Measurements from ENCODE around the gene FRYL.

Gene FRYL

DNA sequence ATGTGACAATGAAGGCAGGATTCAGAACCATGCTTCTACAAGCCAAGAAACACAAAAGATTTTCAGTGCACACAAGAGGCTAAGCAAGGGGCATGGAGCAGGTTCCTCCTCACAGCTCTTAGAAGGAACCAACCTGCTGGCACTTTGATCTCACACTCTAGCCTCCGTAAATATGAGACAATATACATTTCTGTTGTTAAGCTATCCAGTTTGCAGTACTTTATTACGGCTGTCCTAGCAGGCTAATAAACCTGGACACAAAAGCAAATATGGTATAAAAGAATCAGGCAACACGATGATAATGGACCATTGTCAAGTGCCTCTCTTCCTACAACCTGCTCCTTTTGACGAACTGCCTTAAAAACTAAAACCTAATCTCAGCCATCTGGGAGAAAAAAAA, 175.6 kb downstream of the FRYL start:
- Histone ChIP-seq H3K9me3 (ENCODE audit: control insufficient read depth, insufficient read depth, low read length) (no peaks in the 10 kb centered on the region), H3K27me3 (ENCODE audit: control insufficient read depth, insufficient read depth, low read length) (no peaks in the 10 kb centered on the region), H3K4me1 (ENCODE audit: control insufficient read depth, insufficient read depth, low read length) (no peaks in the 10 kb centered on the region), H3K4me3 (ENCODE audit: low read depth, low read length) (no peak overlapping the region), H3K9ac (ENCODE audit: low read depth, low read length) (no peak overlapping the region), H3K36me3 (ENCODE audit: control insufficient read depth, insufficient read depth, low read length) (no peaks in the 10 kb centered on the region)

DNA sequence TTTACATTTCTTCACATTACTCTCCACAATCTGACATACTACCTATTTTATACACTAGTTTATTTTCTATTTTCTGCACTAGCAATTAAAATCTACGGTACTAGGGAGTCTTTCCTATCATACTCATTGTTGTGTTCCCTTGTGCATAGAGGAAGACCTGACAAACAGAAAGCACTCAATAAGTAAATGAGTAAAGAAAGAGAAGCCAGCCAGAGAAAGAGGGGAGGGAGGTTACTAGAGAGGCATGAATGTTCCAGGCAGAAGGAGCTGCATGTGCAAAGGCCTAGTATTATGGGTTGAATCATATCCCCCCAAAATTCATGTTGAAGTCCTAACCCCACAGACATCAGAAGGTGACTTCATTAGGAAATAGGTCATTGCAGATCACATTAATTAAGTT, 176.0 kb downstream of the FRYL start:
- H3K9ac ChIP-seq (ENCODE audit: low read depth, low read length), result no peak overlapping the region
- no peaks in the 10 kb centered on the region for H3K9me3 ChIP-seq (ENCODE audit: control insufficient read depth, insufficient read depth, low read length)
- no peaks in the 10 kb centered on the region for H3K27me3 ChIP-seq (ENCODE audit: control insufficient read depth, insufficient read depth, low read length)
- no peaks in the 10 kb centered on the region for H3K36me3 ChIP-seq (ENCODE audit: control insufficient read depth, insufficient read depth, low read length)
- H3K4me1 ChIP-seq (ENCODE audit: control insufficient read depth, insufficient read depth, low read length), result no peaks in the 10 kb centered on the region
- H3K4me3 ChIP-seq (ENCODE audit: low read depth, low read length), result no peak overlapping the region

DNA sequence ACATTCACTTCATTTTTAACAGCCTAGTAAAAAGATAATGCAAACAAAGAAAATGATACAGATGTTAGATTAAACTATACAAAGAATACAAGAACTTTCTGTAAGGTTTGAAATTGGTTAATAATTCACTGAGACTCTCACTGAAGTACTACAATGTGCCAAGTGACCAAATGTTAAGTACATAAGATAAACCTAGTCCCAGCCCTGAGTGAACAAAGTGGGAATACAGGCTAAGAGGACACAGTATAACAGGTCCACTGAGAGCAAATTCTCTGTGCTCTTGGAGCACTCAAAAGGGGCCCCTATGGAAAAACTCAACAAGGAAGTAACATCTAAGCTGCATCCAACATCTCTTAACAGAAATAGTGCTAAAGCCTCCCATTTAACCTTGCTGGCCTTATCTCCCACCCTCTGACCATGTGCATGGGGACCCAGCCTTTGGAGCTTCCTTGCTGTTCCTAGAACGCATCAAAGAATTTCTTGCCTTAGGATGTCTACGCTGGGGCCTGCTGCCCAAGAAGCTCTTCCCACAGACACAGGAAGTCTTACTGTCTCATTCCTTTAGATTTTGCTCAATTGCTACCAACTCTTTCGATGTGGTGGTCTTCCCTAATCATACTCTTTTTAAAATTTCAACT, 176.6 kb downstream of the FRYL start:
- Histone ChIP-seq H3K4me1 (ENCODE audit: control insufficient read depth, insufficient read depth, low read length) (no peaks in the 10 kb centered on the region), H3K9me3 (ENCODE audit: control insufficient read depth, insufficient read depth, low read length) (no peaks in the 10 kb centered on the region), H3K27me3 (ENCODE audit: control insufficient read depth, insufficient read depth, low read length) (no peaks in the 10 kb centered on the region), H3K9ac (ENCODE audit: low read depth, low read length) (no peak overlapping the region), H3K36me3 (ENCODE audit: control insufficient read depth, insufficient read depth, low read length) (no peaks in the 10 kb centered on the region), H3K4me3 (ENCODE audit: low read depth, low read length) (no peak overlapping the region)

DNA sequence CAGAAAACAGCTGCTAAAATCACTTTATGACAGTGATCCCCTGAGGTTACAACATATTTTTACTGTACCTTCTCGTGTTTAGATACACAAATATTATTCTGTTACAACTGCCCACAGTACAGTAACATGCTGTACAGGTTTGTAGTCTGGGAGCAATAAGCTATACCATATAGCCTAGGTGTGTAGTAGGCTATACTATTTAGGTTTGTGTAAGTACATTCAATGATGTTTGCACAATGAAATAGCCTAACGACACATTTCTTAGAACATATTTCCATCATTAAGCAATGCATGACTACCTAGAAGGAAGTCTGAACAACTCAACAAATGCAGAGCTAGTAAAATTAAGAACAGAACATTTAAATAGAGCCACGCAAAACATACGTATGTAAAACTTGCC, 177.3 kb downstream of the FRYL start:
- Histone ChIP-seq H3K27me3 (ENCODE audit: control insufficient read depth, insufficient read depth, low read length) (no peaks in the 10 kb centered on the region), H3K9me3 (ENCODE audit: control insufficient read depth, insufficient read depth, low read length) (no peaks in the 10 kb centered on the region), H3K9ac (ENCODE audit: low read depth, low read length) (no peak overlapping the region), H3K4me3 (ENCODE audit: low read depth, low read length) (no peak overlapping the region), H3K36me3 (ENCODE audit: control insufficient read depth, insufficient read depth, low read length) (no peaks in the 10 kb centered on the region), H3K4me1 (ENCODE audit: control insufficient read depth, insufficient read depth, low read length) (no peaks in the 10 kb centered on the region)

DNA sequence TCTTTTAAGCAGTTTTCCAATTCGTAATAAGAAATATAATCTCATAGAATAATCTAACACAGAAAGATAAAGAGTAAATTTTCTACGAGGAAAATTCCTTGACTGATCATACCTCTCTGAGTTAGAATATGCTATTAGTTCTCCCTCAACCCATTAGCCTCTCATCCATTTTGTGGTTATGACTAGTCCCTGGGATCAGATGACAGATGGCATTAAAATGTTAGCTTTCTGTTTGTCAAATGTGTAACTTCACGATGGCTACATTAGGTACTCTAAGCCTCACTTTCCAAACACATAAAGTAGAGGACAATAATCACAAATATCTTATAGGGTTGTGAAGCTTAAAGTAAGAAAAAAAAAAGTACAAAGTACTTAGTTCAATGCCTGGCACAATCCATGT, 177.9 kb downstream of the FRYL start:
- Histone ChIP-seq H3K4me1 (ENCODE audit: control insufficient read depth, insufficient read depth, low read length) (no peaks in the 10 kb centered on the region), H3K36me3 (ENCODE audit: control insufficient read depth, insufficient read depth, low read length) (no peaks in the 10 kb centered on the region), H3K9me3 (ENCODE audit: control insufficient read depth, insufficient read depth, low read length) (no peaks in the 10 kb centered on the region), H3K4me3 (ENCODE audit: low read depth, low read length) (no peak overlapping the region), H3K27me3 (ENCODE audit: control insufficient read depth, insufficient read depth, low read length) (no peaks in the 10 kb centered on the region), H3K9ac (ENCODE audit: low read depth, low read length) (no peak overlapping the region)

GRCh38 chr4:48596336-48596735, 183.7 kb downstream of the FRYL start:
- Histone ChIP-seq H3K4me1 (ENCODE audit: control insufficient read depth, insufficient read depth, low read length) (peaks cover 3% of the 10 kb centered on the region), H3K9ac (ENCODE audit: low read depth, low read length) (no peak overlapping the region), H3K4me3 (ENCODE audit: low read depth, low read length) (no peak overlapping the region), H3K36me3 (ENCODE audit: control insufficient read depth, insufficient read depth, low read length) (no peaks in the 10 kb centered on the region), H3K27me3 (ENCODE audit: control insufficient read depth, insufficient read depth, low read length) (no peaks in the 10 kb centered on the region), H3K9me3 (ENCODE audit: control insufficient read depth, insufficient read depth, low read length) (no peaks in the 10 kb centered on the region)

GRCh38 chr4:48594180-48594579, 185.9 kb downstream of the FRYL start:
- Histone ChIP-seq H3K9me3 (ENCODE audit: control insufficient read depth, insufficient read depth, low read length) (no peaks in the 10 kb centered on the region), H3K4me3 (ENCODE audit: low read depth, low read length) (no peak overlapping the region), H3K36me3 (ENCODE audit: control insufficient read depth, insufficient read depth, low read length) (no peaks in the 10 kb centered on the region), H3K9ac (ENCODE audit: low read depth, low read length) (no peak overlapping the region), H3K27me3 (ENCODE audit: control insufficient read depth, insufficient read depth, low read length) (no peaks in the 10 kb centered on the region), H3K4me1 (ENCODE audit: control insufficient read depth, insufficient read depth, low read length) (peaks cover 3% of the 10 kb centered on the region)

- H3K4me1 ChIP-seq (ENCODE audit: control insufficient read depth, insufficient read depth, low read length), result peaks cover 3% of the 10 kb centered on the region
- H3K4me3 ChIP-seq (ENCODE audit: low read depth, low read length), result no peak overlapping the region
- no peaks in the 10 kb centered on the region for H3K27me3 ChIP-seq (ENCODE audit: control insufficient read depth, insufficient read depth, low read length)
- no peaks in the 10 kb centered on the region for H3K9me3 ChIP-seq (ENCODE audit: control insufficient read depth, insufficient read depth, low read length)
- no peaks in the 10 kb centered on the region for H3K36me3 ChIP-seq (ENCODE audit: control insufficient read depth, insufficient read depth, low read length)
- no peak overlapping the region for H3K9ac ChIP-seq (ENCODE audit: low read depth, low read length)
Measured at GRCh38 chr4:48591372-48591771, 188.7 kb downstream of the FRYL start.

GRCh38 chr4:48590884-48591283, 189.2 kb downstream of the FRYL start:
- no peak overlapping the region for H3K9ac ChIP-seq (ENCODE audit: low read depth, low read length)
- peaks cover 3% of the 10 kb centered on the region for H3K4me1 ChIP-seq (ENCODE audit: control insufficient read depth, insufficient read depth, low read length)
- H3K9me3 ChIP-seq (ENCODE audit: control insufficient read depth, insufficient read depth, low read length), result no peaks in the 10 kb centered on the region
- no peaks in the 10 kb centered on the region for H3K36me3 ChIP-seq (ENCODE audit: control insufficient read depth, insufficient read depth, low read length)
- H3K4me3 ChIP-seq (ENCODE audit: low read depth, low read length), result no peak overlapping the region
- H3K27me3 ChIP-seq (ENCODE audit: control insufficient read depth, insufficient read depth, low read length), result no peaks in the 10 kb centered on the region

DNA sequence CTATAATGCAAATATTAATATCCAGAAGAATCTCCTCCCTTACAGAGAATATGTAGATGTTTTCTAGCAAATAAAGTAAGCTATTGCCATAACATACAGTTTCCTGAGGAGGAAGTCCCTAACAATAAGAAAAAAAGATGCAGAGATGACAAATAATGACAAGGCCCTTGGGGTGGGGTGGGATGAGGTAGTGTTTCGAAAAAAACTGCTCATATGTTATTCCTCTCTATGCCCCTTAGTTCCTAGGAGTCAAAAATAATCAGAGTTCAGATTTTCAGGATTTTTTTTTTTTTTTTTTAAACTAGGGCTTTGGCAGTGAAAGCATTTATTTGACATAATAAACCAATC, 191.0 kb downstream of the FRYL start:
- Histone ChIP-seq H3K4me3 (ENCODE audit: low read depth, low read length) (no peak overlapping the region), H3K9me3 (ENCODE audit: control insufficient read depth, insufficient read depth, low read length) (no peaks in the 10 kb centered on the region), H3K4me1 (ENCODE audit: control insufficient read depth, insufficient read depth, low read length) (no peaks in the 10 kb centered on the region), H3K36me3 (ENCODE audit: control insufficient read depth, insufficient read depth, low read length) (no peaks in the 10 kb centered on the region), H3K9ac (ENCODE audit: low read depth, low read length) (no peak overlapping the region), H3K27me3 (ENCODE audit: control insufficient read depth, insufficient read depth, low read length) (no peaks in the 10 kb centered on the region)

- Histone ChIP-seq H3K36me3 (ENCODE audit: control insufficient read depth, insufficient read depth, low read length) (no peaks in the 10 kb centered on the region), H3K4me1 (ENCODE audit: control insufficient read depth, insufficient read depth, low read length) (no peaks in the 10 kb centered on the region)
Measured at GRCh38 chr4:48588230-48589097, 191.6 kb downstream of the FRYL start.

GRCh38 chr4:48585401-48585800, 194.7 kb downstream of the FRYL start:
- H3K4me3 ChIP-seq (ENCODE audit: low read depth, low read length), result no peak overlapping the region
- H3K4me1 ChIP-seq (ENCODE audit: control insufficient read depth, insufficient read depth, low read length), result no peaks in the 10 kb centered on the region
- no peaks in the 10 kb centered on the region for H3K36me3 ChIP-seq (ENCODE audit: control insufficient read depth, insufficient read depth, low read length)
- H3K9me3 ChIP-seq (ENCODE audit: control insufficient read depth, insufficient read depth, low read length), result no peaks in the 10 kb centered on the region
- no peak overlapping the region for H3K9ac ChIP-seq (ENCODE audit: low read depth, low read length)
- H3K27me3 ChIP-seq (ENCODE audit: control insufficient read depth, insufficient read depth, low read length), result no peaks in the 10 kb centered on the region

More at GRCh38 chr4:48588230-48589097, 191.6 kb downstream of the FRYL start:
- Histone ChIP-seq H3K27me3 (ENCODE audit: control insufficient read depth, insufficient read depth, low read length) (no peaks in the 10 kb centered on the region), H3K9ac (ENCODE audit: low read depth, low read length) (no peak overlapping the region), H3K9me3 (ENCODE audit: control insufficient read depth, insufficient read depth, low read length) (no peaks in the 10 kb centered on the region), H3K4me3 (ENCODE audit: low read depth, low read length) (no peak overlapping the region)

Measured in iPS-15b (cell line).